Cortex of kidney (tissue), 1 donor: ENCODE measurements around the gene CLEC9A.
"Not testable (repeated sequence)": the region's sequence is repeated elsewhere in the genome, so short reads cannot be mapped to it uniquely, and the experiment has no call there.

Experiments used
- DNase-seq: peaks from one replicate; lab custom pipeline; 2025; lab: John Stamatoyannopoulos, UW

Gene CLEC9A

DNA sequence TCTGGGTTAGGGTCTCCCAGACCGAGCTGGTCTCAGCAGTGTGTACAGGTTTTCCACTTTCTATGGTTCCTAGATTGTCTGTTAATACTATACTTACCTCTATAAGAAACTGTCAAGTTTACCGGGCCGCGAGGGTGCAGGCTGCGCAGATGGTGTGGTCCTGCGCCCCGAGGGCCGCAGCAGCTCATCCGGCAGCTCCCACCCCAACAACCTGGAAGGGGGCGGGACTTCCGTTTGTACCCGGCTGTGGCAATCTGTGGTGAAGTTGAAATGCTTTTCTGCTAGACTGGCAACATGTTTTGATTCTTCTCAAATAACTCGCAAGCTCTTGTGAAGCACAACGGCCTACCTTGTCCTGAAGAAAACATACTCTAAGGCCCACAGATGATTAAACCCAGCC is at the start of gene CLEC9A:
TSS of gene CLEC9A (plus strand) at position 237 of the 400 bp plus-strand sequence. CDS start 22,006 bp downstream, outside the sequence.
- no peak for DNase-seq

- DNase-seq = no peak
These were observed 38.6 kb upstream of the CLEC9A start for GRCh38 chr12:9991876-9992275.

DNA sequence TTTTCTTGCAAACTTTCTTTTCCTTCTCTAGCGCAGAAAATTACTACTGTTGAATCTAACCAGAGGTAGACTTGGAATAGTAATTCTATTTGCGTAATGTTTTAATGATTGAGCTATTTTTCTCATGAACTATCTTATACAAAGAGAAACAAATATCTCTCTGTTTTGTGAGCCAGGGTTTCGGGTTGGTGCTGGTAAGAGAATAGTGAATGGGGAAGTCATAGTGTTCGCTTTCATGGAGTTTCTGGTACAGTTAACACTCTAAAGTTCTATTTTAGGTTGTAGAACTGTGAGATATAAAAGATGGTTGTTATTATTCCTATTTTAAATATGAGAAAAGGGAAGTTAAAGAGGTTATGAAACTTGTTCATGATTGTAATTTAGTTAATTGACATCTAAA is 38.2 kb upstream of the CLEC9A start:
- no peak for DNase-seq

- no peak for DNase-seq
These were observed 31.5 kb upstream of the CLEC9A start, which contains the start of gene CLEC1B for GRCh38 chr12:9999016-9999415. TSS of gene CLEC1B (minus strand) at chr12:9999121. CDS start at chr12:9999100, 21 bp downstream.

GRCh38 chr12:10001171-10001776 is 29.2 kb upstream of the CLEC9A start:
- DNase-seq = no peak

- no peak for DNase-seq
These were observed 17.7 kb upstream of the CLEC9A start for GRCh38 chr12:10012630-10013330.

GRCh38 chr12:10015450-10015849 is 15.0 kb upstream of the CLEC9A start:
- DNase-seq = no peak

DNA sequence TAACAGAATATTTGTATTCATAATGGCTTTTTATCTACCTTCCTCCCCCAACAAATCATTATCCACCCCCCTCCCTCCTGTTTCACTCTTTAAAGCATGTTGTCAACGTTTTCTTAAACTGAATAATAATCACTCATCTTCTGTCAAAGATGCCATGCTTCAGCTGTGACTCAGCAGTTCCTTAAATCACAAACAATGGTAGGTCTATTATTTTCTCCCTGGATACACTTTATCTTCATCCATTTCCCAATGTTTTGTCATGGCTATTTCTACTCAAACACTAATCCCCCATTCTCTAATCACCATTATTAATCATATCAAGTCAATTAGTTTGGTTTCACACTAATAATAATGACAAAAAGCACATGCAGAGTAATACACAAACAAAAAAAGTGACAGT is 13.6 kb upstream of the CLEC9A start:
- DNase-seq = no peak

DNA sequence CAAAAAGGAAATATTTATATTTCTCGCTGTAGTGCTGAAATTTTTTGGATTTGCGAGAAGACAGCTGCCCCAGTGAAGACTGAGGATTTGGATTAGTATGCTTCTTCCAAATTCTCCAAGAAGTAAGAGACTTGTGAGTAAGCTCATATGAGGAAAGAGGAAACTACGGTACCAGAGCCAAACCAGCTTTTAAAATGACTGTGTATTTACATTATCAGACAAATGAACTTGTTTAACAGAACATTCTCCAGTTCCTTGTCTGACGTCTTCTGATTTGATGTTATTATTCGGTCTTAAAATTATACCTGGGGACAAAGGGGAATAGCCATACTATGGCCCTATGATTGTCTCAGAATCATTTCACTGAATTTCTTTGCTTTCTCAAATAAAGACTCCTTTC is 12.1 kb upstream of the CLEC9A start:
- DNase-seq = no peak

- DNase-seq = no peak
These were observed 9.1 kb upstream of the CLEC9A start for GRCh38 chr12:10021342-10021741.

- no peak for DNase-seq
These were observed 5.2 kb upstream of the CLEC9A start for GRCh38 chr12:10025236-10025635.

DNA sequence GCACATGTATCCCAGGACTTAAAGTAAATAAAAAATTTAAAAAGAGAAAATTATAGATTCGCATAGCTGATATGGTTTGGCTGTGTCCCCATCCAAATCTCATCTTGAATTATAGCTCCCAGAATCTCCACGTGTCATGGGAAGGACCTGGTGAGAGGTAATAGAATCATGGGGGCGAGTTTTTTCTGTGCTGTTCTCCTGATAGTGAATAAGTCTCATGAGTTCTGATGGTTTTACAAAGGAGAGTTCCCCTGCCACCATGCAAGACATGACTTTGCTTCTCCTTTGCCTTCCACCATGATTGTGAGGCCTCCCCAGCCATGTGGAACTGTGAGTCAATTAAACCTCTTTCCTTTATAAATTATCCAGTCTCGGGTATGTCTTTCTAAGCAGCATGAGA is 3.8 kb upstream of the CLEC9A start:
- not testable (repeated sequence) for DNase-seq

GRCh38 chr12:10027311-10027710 is 3.2 kb upstream of the CLEC9A start:
- no peak for DNase-seq

- DNase-seq = no peak
These were observed 2.8 kb upstream of the CLEC9A start for GRCh38 chr12:10027721-10028120.

DNA sequence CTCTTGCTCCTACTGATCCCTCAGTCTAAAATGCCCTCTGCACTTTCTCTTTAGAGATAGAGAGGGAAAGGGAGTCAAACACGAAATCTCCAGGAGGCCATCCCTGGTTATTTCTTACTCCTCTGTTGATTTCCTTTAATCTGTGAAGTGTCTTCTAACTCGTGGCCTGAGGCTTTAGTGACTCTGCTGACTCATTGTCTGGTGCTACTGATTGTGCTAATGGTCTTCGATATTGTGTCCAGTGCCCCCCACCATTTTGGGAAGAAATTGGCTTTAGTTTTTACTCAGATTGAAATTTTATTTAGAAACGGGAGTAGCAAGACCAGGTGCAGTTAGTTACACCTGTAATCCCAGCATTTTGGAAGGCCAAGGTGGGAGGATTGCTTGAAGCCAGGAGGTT is 839 bp downstream of the CLEC9A start:
- DNase-seq = no peak

GRCh38 chr12:10031771-10032175 is 1.3 kb downstream of the CLEC9A start:
- DNase-seq = no peak

- no peak for DNase-seq
These were observed 3.5 kb downstream of the CLEC9A start for GRCh38 chr12:10033783-10034545.

DNA sequence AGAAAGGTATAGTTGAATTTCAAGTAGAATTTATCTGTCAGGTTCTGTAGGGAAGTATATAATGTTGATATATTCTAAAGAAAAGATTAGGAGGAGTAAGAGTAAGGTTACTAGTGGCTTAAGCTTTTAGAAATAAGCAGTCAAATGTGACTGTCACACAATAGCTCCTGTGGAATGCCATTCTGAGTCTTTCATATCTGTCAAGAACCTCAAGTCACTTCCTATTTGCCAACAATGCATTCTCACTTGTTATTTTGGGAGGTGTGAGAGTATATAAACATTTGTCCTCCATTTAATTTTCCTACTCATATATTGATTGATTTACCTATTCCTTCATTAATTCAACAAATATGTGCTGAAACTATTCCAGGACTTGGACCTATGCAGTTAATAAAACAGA is 11.7 kb downstream of the CLEC9A start:
- no peak for DNase-seq

DNA sequence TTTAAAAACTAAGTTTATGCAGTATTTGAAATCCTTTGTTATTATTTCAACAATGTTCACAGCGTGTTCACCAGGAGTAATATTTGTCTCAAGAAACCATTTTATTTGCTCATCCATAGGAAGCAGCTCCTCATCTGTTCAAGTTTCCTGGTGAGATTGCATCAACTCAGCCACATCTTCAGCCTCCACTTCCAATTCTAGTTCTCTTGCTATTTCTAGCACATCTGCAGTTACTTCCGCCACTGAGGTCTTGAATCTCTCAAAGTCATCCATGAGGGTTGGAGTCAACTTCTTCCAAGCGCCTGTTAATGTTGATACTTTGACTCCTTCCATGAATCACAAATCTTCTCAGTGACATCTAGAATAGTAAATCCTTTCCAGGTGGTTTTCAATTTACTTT is 18.0 kb downstream of the CLEC9A start:
- no peak for DNase-seq

- no peak for DNase-seq
These were observed 21.9 kb downstream of the CLEC9A start for GRCh38 chr12:10052193-10052913.

DNA sequence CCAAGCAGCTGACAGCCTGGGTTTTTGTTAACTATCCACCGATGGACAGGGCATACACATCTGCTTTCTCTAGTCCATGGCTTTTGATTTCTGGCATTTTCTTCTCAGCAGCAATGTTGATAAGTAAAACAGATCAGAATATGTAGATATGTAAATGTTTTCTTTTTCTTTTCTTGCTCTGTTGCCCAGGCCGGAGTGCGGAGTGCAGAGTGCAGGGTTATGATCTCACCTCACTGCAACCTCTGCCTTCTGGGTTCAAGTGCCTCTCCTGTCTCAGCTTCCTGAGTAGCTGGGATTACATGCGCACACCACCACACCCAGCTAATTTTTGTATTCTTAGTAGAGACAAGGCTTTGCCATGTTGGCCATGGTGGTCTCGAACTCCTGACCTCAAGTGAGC is 27.9 kb downstream of the CLEC9A start:
- no peak for DNase-seq

DNA sequence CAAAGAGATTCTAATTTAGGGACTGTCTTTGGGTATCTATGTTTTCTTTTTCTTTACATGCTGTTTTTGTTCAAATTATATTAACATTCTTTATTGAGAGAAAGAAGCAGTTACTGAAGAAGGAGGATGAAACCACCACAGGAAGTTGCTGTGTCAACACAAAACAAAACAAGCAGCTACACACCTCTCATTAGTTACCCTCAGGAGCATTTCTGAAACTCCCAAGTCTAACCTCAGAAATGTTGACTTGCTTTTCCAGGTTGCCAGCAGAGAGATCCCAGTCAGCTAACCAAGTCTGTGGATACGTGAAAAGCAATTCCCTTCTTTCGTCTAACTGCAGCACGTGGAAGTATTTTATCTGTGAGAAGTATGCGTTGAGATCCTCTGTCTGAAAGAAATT is 34.8 kb downstream of the CLEC9A start:
- DNase-seq = no peak
